AML-193 (cell line): ENCODE data around the gene BICDL1.

Experiments
- DNase-seq, 2 experiments: peaks; one replicate each; lab custom pipeline; 2025; lab: John Stamatoyannopoulos, UW

BICDL1 gene

DNA sequence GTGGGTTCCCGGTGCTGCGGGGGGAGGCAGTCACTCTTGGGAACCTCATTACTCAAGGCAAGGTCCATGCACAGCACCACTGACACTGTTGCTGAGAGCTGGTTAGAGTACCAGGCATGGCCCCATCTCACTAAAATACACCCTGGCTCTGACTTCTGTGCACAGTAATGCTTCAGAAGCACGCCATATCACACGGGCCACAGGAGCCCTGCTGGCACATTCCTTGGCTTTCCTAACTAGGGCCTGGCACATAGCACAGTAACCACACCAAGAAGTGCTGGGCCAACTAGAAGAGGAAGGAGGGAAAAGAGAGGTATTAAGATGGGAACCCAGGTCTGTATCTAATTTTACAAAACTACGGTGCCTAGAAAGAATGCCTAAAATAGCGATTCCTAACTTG is 141.0 kb downstream of the BICDL1 start:
- DNase-seq = no peak

DNA sequence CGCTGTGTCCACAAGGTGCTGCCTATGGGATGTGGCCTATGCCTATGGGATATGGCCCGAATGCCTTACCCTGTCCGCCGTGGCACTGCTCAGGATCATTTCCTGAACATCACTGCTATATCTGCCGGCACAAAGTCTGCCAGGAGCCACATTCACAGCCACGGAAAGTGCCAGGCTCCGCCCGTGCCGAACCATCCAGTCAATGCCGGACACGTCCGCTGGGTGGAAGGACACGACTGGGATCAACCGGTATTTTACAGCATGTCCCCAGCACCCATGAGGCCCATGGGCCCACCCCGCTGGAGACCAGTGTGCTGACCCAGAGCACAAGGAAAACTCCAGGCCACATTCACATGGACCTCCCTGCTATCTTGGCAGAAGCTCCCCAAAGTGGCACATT is 142.1 kb downstream of the BICDL1 start:
- DNase-seq = no peak

- DNase-seq = no peak
Observed at GRCh38 chr12:120132054-120132836, 143.2 kb downstream of the BICDL1 start.

- no peak for DNase-seq
Observed at GRCh38 chr12:120132863-120133385, 143.9 kb downstream of the BICDL1 start.

GRCh38 chr12:120134307-120134980 is 145.4 kb downstream of the BICDL1 start:
- no peak for DNase-seq

DNA sequence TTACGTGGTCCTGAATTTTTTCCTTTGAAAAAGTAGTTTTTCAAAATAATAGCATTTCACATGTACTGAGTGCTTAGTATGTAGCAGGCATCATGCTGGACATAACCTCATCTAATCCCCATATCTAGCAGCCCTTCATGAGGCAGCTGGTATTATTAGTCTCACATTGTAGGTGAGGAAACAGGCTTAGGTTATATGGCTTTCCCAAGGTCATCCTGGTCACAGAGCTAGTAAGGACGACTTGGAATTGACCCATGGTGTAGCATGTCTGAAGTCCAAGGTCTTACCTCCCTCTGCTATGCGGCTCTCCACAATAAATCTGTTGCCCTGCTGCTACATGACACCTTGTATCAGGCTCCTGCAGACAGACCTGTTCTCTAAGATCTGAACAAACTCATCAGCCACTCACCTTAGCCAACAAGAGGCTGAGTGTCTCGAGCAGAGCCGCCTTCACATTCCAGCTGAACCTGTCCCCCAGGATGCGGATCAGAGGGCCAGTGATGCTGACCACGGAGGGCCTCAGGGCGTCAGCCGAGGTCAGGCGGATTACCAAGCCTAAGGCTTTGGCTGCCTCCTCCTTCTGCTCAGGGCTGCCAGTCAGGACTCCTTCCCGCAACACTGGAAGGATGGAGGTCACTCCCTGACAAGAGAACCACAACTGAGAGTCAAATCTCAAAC is 147.2 kb downstream of the BICDL1 start:
- DNase-seq = no peak

DNA sequence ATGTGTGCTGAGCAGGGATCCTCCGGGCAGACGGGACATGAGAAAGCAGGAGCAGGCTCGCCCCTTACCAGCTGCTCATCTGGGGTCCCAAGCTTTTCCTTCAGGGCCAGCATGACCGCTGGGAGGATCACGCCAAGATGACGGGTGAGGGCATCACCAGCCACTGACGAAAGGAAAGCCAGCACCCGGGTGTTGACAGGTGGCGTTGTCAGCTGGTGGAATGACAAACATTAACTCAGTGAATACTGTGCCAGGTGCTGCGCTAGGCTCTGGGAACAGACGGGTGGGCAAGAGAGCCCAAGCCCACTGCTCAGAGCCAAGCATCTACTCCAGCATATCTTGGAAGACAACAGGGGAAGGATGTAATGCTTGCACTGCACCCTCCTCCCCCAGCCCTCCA is 148.8 kb downstream of the BICDL1 start:
- DNase-seq = no peak

DNA sequence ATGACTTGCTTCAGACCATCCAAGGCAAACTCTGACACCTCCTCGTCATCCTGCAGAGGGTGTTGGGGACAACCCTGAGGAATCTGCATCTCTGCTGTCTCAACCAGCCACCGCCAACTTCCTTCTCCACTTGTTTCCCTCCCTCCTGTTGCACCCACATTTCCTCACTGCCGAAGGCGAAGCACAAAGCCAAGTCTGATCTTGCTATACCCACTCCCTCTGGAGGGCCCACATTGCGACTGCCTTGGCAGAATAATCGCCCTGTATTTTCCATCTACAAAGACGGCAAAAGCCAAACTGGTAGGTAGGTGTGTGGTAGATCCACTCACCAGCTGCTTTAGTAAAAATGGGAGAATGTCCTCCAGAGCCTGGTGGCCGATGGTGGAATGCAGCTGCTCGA is 149.3 kb downstream of the BICDL1 start:
- DNase-seq = no peak

DNA sequence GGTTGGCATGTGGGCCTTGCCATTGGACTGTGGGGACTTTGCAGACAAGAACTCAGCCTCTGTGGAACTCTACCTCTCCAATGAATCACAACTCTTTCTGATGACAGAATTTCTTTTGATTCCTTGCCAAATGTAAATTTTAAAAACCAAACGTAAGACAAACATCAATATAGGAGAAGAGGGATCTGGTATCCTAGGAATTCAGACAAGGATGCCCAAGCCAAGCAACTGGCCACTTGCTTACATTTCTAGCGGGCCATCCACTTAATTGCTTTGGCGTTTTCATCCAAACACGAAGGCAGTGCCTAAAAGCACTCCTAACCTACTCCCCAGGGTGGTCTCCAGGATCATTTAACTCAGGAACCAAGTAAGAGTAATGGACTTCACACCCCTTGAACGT is 150.9 kb downstream of the BICDL1 start:
- no peak for DNase-seq

GRCh38 chr12:120140603-120141002 is 151.6 kb downstream of the BICDL1 start:
- DNase-seq = no peak

DNA sequence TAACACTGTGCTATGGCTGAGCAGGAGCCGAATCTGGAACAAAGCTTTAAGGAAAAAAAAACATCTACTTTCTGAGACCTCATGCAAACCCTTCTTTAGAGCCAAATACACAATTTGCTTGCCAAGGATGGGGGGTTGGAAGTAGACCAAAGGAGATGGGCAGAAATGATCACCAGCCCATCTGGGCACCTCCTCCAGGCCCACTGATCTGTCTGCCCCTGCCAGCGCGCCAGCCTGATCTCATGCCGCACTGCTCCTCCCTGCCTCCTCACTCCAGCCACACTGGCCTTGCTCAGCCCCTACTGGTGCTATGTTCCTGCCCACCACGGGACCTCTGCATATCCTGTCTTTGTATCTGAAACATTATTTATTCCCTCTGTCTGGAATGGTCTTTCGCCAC is 152.3 kb downstream of the BICDL1 start:
- DNase-seq = no peak

DNA sequence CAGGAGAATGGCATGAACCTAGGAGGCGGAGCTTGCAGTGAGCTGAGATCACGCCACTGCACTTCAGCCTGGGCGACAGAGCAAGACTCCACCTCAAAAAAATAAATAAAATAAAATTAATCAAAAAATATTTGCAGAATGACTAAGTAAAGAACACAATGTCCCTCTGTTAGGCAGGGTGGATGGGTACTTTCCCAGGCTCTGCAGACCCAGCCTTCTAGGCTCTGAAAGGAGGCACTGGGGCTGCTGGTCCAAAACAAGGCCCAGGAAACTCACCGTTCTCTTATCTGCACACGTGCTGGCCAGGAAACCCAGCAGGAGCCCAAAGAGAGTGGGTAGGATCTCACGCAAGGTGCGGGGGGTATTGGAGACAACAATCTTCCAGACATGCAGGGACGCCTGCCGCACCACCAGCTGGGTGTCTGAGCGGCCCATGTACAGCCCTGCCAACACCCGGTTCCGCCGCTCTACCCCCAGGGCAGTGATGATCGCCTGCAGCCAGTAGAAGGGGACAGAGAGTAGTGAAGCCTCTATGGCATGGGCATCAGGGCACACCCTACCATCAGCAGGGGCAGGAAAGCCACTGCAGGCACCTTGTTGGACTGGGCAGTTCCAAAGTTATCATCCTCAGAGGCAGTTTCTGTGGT is 153.3 kb downstream of the BICDL1 start:
- DNase-seq = no peak
